Medulla oblongata (tissue), 1 donor: Measurements from ENCODE around the gene CELSR3.
A peak's percentile ranks its signal among the peaks of the same experiment; 100 is the strongest.

Experiments used
- DNase-seq: peaks from one replicate; pipeline ENCODE4 v3.0.0-alpha.2; 2015; ENCODE audit errors: extremely low spot score

The CELSR3 gene

DNA sequence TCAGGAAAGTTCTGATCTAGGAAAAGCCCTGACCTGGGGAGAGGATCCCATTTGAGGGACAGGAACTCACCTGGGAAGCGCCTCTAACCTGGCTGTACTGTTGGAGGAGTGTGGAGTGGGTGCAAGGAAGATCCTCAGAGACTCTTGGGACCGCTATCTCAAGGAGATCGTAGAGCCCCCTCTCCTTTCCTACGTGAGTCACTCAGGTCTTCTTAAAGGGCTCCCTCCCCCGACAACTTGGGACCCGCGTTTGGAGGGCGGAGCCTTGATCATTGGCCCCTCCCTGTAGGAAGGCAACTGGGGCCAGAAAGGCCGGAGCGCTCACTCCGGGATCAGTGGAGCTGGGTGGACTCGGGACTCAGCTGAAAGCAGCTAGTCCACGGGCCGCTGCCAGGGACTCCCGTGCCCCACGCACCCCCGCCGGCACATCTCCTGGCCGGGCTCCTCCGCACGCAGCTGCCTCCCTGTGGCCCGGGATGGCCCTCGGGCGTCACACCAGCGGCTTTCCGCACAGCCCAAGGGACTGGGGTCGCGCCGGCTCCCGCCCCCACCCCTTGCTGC is 27.9 kb downstream of the CELSR3 start:
- peak; percentile 22 for DNase-seq

DNA sequence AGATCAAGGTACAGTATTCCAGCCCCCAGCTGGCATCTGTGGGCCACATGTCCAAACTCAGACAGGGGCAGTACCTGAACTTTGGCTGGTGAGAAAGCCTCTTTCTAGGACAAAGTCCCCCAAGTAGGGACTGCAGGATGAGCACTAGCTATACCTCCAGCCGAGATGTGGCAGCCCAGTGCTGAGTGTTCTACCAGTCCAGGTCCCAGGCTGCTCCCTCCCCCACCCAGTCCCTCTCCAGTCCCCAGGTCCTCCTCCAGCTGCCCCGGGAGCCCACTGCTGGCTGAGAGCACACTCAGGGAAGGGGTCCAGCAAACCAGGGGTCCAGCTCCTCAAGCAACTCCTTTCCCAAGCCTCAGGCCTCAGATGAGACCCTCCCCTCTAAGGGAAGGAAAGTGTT is 28.9 kb downstream of the CELSR3 start:
- no peak for DNase-seq

DNA sequence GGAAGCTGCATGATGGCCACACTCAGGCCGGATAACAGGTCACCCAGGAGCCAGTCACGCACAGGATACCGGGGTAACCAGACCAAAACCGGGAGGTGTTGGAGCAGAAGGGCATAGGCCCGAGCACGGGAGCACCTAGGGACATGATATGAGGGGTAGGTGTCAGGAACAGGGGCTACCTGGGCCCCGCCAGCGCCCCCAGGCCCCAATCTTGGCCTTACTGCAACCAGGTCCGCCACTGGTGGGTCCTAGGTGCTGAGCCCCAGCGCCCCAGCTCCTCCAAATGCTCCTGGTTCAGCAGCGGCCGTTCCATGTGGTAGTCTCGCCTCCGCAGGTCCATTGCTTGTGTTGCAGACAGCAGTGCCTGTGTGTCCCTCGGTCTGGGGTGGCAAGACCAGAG is 29.4 kb downstream of the CELSR3 start:
- DNase-seq = no peak

DNA sequence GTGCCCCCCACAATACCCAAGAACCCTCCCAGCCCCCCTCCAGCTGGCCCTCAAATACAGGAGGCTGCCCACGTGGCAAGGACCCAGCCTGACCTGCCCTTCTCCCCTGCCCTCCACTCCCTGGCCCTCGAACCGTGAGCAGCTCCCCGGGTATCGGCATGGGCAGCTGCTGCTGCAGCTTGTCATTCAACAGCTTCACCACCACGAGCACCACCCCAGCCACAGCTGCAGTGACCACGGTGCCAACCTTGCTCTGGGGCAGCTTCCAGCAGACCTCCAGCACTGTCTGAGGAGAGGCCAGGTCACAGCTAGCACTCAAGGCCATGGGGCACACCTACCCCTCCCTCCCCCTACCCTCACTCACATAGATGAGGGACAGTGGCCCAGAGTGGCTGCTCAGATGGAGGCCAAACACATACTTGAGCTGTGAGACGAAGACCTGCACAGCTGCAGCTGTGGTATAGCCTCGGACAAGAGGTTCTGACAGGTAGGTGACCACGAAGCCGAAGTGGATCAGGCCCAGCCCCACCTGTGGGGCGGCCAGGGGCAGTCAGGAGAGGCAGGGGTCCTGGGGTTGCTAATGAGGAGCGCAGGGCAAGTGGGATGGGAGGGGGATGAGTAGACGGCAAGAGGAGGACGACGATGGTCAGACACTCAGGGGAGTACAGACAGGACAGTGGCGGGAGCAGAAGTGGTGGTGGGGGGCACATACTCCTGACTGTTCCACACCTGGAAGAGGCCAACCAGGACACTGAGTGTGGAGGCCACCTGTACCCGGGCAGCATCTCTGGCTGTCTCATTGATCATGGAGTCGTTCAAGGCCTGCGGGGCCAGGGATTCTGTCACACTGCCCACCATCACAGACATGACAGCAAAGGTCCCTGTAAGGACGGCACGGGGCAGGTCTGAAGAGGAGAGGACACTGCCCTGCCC is 30.9 kb downstream of the CELSR3 start:
- no peak for DNase-seq

DNA sequence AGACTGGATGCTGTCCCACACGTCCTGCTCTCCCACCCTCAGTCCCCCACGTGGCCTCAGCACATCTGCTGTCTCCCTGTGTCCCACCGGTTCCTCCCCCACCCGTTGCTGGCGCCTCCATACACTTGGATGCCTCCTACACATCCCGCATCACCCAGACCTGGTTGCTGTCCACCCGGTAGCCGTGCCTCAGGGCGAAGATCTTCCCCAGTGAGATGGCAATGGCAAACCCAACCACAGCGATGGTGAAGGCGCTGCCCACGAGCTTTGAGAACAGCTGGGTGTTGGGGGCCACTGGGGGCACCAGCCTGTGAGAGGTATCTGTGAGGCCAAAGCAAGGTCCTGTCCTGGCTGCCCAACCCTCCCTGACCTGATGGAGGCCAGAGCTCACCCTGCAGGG is 31.9 kb downstream of the CELSR3 start:
- no peak for DNase-seq

DNA sequence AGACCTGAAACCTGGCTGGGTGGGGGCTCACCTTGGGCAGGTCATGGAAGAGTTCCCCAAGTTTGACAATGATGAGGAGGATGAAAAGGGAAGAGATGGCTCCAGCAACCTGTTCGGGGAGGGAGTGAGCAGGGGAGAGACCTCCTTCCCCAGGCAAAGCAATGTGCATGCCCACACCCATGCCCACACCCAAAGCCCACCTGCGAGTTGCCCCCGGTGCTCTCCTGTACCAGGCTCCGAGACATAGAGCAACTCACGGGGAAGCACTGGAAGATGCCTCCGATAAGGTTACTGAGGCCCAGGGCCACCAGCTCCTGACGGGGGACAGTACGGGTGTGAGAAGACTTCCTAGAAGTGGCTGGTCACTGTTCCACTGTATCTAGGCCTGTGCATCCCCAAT is 32.3 kb downstream of the CELSR3 start:
- DNase-seq = no peak

DNA sequence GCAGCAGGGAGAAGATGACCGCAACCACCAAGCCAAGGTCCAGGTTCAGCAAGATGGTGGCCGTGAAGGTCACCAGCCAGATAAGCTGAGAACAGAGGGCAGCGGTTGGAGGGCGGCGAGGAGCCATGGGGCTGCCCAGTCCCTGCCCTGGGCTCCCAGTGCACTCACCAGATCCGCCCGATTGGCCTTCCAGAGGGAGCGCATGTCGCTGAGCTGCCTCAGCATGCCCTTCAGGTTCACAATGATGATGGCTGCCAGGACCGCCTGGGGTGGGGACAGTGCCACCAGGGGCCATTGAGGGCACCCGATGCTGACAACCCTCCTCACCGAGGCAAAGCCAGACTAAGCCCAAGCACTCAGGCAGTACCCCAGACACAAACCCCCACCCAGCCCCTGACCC is 32.8 kb downstream of the CELSR3 start:
- DNase-seq = no peak

DNA sequence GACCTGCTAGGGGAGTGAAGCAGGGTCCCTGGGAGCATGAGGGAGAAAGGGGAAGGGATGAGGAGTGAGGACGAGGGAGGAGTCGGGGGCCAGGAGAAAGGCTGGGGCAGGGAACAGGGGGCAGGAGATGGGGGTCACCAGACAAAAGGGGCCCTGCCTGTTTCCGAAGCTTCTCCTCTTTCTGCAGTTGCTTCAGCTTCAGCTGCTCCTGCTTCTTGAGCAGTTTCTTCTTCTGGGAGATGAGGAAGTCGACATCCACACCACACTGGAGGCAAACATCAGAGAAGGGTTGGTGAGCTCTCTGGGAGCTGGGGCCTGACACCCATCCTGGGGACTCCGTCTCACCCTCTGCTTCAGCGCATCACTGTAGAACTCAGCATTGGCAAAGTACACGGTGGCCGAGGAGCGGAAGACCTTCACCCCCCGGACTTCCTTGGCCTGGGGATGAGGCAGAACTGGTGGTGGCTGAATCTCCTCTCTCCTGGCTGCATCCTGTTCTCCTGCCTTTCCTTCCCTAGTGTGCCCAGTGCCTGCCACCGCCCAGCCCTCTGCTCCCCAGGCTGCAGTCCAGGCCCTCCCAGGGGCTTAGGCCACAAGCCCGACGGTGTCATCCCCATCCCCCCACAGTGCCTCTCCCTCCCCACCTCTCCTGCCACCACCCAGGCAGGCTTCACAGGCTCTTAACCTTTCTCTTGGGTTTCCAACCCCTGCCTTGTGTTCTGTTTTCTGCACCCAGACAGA is 34.2 kb downstream of the CELSR3 start:
- no peak for DNase-seq

DNA sequence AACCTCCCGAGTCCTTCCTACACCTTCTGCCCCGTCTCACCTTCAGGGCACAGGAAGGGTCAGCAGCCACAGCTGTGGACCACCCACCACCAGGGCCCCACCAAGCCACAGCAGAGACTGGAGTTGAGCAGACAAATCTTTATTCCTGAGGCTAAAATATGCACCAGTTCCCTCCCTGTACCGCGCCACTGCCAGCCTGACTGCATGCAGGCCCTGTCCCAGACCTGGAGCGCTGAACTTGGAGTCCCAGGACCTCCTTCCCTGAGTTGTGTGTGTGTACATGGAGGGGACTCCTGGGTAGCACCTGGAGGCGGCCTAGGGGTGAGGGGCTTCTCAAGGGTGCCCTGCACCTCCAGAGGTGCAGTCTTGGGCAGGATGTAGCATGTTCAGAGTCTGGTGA is 37.1 kb downstream of the CELSR3 start:
- DNase-seq = no peak

DNA sequence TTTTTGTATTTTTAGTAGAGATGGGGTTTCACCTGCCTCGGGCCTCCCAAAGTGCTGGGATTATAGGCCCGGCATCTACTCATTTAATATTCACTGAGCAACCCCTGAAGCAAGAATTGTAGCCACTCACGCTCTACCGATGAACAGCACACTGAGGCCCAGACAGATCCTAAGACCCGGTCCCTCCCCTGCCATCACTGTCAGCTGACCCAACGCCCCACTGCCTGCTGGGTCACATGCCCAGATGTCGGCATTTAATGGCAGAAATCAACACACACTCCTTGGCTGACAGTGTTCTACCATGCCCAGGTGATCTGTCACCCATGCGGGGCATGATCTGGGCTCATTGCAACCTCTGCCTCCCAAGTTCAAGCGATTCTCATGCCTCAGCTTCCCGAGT is 37.9 kb downstream of the CELSR3 start:
- DNase-seq = no peak

DNA sequence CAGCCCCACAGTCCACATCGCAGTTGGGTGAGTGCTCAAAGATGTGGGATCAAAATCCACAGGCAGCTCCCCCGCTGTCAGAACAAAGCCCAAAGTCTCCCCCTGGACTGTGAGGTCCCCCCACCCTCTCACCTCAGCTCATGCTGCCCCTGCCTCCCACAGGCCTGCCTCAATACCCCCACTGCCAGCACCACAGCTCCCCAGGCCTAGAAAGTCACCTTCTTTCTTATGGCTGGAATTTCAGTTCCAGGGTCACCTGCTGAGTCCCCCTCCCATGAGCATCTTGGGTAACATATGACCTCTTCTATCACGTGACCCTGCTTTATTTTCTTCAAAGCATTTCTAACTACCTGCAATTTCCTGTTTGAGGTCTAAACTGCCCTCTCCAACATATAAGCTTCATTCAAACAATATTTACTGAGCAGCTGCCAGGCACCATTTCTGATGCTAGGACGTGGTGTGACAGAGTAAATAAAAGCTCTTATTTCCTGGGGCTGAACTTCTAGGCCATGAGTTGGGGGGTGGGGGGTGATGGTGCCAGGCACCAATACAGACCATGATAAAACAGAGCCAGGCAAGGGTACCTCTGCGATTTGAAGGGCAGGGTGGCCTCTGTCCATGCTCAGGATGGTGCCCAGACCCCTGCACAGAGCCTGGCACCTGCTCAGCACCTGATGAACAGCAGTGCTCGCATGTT is 38.7 kb downstream of the CELSR3 start:
- DNase-seq = no peak

DNA sequence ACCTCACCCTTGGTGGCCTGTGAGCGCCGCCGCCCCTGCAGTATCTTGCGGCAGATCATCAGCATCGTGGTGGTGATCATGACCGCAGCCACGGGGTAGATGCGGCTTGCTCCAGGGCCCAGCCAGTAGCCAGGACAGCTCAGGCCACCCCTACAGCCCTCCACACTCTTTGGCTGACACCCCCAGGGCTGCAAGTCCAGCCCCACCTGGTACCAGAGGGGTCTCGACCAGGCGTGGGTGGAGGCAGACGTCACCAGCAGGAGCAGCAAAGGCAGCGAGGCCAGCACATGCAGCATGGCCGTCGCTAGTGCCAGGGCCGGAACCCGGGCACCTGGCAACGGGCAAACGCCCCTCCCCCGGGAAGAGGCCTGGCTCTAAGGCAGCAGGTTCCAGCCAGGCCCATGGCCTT is 41.2 kb downstream of the CELSR3 start, which contains the start of gene TMEM89:
TSS of gene TMEM89 (minus strand) at position 309 of the 409 bp plus-strand sequence. CDS start at position 296, 13 bp downstream.
- no peak for DNase-seq

DNA sequence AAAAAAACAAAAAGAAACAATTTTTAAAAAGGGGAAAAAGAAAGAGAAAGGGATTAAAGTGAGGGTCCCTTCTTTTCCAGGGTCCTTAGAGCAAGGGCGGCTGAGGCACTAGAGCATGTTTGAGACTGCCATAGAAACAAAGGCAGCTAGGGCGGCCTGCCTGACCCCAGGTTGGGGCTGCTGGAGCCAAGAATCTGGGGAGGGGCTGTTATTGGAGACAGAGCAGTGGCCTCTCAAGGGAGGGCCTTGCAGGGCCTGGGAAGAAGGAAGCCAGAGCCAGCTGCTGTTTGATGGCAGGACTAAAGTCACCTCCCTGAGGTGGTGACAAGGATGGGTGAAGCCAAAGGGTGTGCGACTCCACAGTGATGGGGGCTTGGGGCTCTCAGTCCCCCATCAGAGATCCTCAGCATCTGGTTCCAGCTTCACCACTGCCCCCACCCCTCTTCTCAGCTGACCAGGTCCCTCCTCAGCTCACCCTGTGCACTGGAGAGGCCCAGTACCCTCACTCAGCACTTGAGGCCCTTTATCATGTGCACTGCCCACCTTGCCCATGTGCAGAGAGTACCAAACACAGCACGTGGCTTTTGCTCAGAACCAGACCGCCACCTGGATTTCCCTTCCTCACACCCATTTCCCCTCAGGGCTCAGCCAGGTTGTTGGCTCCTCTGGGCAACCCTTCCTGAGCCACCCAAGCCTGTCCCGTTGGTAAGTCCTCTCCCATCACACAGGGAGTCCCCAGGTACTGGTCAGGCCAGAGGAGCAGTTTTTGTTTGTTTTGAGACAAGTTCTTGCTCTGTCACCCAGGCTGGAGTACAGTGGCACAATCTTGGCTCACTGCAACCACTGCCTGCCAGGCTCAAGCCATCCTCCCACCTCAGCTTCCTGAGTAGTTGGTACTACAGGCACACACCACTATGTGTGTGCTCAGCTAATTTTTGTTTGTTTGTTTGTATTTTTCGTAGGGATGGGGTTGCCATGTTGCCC is 42.9 kb downstream of the CELSR3 start:
- DNase-seq = no peak

DNA sequence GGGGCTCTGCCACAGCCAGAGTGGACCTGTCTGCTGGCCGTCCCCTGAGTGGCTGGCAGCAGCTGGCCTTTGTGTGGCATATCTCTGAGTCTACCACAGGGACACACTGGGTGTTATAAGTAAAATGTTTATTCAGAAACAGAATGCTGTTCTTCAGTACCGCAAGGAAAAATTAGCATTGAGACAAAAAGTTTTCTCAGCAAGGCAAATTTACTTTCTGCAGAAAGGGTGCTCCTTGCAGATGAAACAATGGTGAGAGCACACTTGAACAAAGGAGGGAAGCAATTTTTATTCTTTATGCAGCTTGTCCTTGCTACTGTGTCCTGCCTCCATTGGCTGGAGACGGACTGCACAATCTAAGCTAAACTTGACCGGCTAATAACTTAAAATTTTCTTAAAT is 45.1 kb downstream of the CELSR3 start:
- DNase-seq = no peak

DNA sequence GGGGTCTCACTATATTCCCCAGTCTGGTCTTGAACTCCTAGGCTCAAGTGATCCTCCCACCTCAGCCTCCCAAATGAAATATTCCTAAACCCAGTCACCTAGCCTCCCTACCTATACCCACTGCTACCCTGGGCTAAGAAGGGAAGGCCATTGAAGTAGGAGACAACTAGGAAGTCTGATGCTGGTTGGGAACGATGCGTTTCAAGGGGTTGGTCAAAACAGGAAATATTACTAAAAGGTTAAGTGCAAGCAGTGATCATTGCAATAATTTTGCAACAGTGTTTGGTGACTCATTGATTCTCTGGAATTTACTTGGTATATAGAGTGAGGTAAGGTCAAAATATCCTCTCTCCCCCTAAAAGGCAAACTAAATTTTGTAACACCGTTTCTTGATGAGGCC is 48.6 kb downstream of the CELSR3 start:
- no peak for DNase-seq

DNA sequence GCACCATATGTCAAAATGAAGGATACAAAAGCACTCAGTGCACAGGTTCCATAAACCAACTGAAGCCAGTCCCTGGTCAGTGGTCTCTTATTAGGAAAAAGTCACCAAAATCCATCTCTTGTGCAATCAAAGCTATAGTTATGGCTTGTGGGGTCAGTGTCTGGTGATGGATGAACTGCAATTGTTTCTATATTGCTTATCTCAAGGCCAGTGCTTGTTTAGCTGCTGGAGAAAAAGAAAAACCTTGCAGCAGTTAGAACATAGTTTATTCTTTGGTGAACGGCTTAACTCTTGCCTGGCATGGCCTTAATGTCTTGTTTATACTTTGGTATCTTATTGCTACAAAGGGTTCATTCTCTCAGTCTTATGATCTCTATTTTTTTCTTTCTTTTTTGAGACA is 50.4 kb downstream of the CELSR3 start:
- DNase-seq = no peak

DNA sequence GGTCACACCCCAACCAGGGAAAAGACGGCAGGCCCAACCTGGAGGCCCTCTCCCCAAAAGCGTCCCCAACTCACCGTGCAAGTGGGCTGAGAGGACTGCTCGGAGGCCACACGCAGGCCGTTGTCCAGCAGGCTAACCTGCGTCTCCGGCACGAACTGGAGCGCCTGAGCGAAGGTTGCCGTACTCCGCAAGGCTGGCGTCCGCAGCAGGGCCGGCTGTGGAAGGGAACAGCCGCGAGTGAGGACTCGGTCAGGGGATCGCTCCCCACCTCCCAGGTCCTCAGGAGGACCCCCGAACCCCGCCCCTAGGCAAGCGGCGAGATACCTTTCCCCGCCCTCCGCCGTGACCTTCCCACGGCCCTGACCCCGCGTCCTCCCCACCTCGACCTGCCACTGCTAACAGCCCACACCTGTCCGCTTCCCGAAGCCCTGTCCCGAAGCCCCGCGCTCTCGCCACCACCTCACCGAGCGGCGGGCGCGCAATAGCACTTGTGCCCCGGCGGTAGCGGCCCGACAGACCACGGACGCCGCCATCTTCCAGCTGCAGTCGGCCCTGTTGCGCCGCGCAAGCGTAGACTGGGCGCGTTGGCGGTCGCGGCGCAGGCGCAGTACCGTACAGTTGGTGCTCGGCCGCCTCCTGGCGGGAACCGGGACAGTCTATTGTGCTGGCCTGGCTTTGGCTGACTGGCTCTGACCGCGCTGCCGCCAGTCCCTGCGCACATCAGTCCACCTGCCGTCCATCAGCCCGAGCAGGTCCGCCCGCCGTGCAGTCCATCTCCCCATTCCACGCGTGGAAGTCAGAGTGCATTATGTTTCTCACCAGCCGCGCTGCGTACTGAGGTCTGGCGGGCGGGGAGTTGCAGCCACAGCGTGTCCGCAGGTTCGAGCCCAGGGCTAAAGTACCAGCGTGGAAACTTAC is 53.3 kb downstream of the CELSR3 start, which contains the start of gene UQCRC1:
TSS of gene UQCRC1 (minus strand) at position 559 of the 918 bp plus-strand sequence. CDS start at position 533, 26 bp downstream.
- peak; percentile 94 for DNase-seq

DNA sequence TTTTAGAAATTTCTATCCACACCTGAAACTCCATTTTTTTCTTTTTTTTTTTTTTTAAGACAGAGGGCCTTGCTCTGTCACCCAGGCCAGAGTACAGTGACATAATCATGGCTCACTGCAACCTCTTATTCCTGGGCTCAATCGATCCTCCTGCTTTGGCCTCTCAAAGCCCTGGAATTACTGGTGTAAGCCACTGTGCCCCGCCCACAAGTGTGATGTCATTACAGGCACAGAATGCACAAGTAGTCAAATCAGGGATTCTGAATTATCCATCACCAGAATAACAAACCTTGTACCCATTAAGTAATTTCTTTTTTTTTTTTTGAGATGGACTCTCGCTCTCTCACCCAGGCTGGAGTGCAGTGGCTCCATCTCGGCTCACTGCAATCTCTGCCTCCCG is 55.2 kb downstream of the CELSR3 start:
- DNase-seq = no peak

DNA sequence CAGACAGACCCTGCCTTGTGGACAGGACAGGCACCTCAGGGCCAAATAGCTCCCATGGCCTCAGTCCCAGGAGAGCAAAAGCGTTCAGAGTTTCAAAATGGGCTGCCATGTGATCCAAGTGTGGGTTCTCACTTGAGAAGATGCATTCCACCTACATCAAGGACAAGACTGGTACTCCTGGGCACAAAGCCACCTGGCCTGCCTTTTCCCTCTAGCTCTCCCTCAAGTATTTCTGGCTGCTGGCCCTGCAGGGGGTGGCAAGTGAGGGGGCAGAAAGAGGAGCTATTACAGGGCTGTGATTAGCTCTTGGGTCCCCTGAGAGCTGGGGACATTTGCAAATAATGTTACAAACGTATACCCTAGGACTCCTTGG is 61.1 kb downstream of the CELSR3 start:
- no peak for DNase-seq
